ENCODE measurements around the gene TAGAP. TPM values are rescaled to one million over a fixed set of nuclear protein-coding genes. Genes with fewer than 3 reads are reported as not detected.

The TAGAP gene
- total and polyA plus RNA-seq, 2 experiments from 2014 or later, result not detected

- Histone ChIP-seq H3K9me3 (ENCODE audit: low read depth) (no peaks in the 10 kb centered on the region), H3K79me2 (ENCODE audit: insufficient read depth) (no peaks in the 10 kb centered on the region), H3K27me3 (replicated peaks; ENCODE audit: insufficient read depth) (peaks cover 74% of the 10 kb centered on the region), H3K4me2 (ENCODE audit: unreplicated experiment) (no peak overlapping the region), H3K27ac (no peak overlapping the region), H3K36me3 (ENCODE audit: low read depth) (no peaks in the 10 kb centered on the region), H3K4me3 (no peak overlapping the region), H3K4me1 (ENCODE audit: insufficient read depth) (no peaks in the 10 kb centered on the region), H3K9me2 (ENCODE audit: insufficient read depth) (no peaks in the 10 kb centered on the region), H3K9ac (no peak overlapping the region), H3F3A (ENCODE audit: insufficient read depth) (no peaks in the 10 kb centered on the region), H4K20me1 (ENCODE audit: insufficient read depth) (no peaks in the 10 kb centered on the region), H2AFZ (no peak overlapping the region)
- TF ChIP-seq EZH2 (IDR thresholded peaks at IDR 0.05; ENCODE audit: insufficient read depth, poor library complexity, severe bottlenecking) (no peak), EZH2phosphoT487 (IDR thresholded peaks at IDR 0.05; ENCODE audit: insufficient read depth, low read depth) (no peak)
- in situ Hi-C loops (cut with MboI), result no loop called here
- WGBS, 2 experiments (ENCODE audit: low coverage in 1 of 2, low lambda C conversion rate in 2 of 2, missing lambda C conversion rate in 2 of 2), result 49 to 51% methylated on average over 12 of the region's 12 CpGs
- no peak for DNase-seq
Measured at GRCh38 chr6:159067334-159067733, 22.5 kb upstream of the TAGAP start.

GRCh38 chr6:159066483-159066882 is 21.7 kb upstream of the TAGAP start:
- TF ChIP-seq EZH2phosphoT487 (IDR thresholded peaks at IDR 0.05; ENCODE audit: insufficient read depth, low read depth) (no peak), EZH2 (IDR thresholded peaks at IDR 0.05; ENCODE audit: insufficient read depth, poor library complexity, severe bottlenecking) (no peak)
- Histone ChIP-seq H3K4me3 (no peak overlapping the region), H3F3A (ENCODE audit: insufficient read depth) (no peaks in the 10 kb centered on the region), H3K4me2 (ENCODE audit: unreplicated experiment) (no peak overlapping the region), H3K79me2 (ENCODE audit: insufficient read depth) (no peaks in the 10 kb centered on the region), H3K9me3 (ENCODE audit: low read depth) (no peaks in the 10 kb centered on the region), H3K27me3 (replicated peaks; ENCODE audit: insufficient read depth) (peaks cover 77% of the 10 kb centered on the region), H3K27ac (no peak overlapping the region), H3K4me1 (ENCODE audit: insufficient read depth) (no peaks in the 10 kb centered on the region), H3K9me2 (ENCODE audit: insufficient read depth) (no peaks in the 10 kb centered on the region), H3K36me3 (ENCODE audit: low read depth) (no peaks in the 10 kb centered on the region), H4K20me1 (ENCODE audit: insufficient read depth) (no peaks in the 10 kb centered on the region), H2AFZ (no peak overlapping the region), H3K9ac (no peak overlapping the region)
- 40 to 41% methylated on average over 3 of the region's 3 CpGs for WGBS, 2 experiments (ENCODE audit: low coverage in 1 of 2, low lambda C conversion rate in 2 of 2, missing lambda C conversion rate in 2 of 2)
- in situ Hi-C loops (cut with MboI), result no loop called here
- peak; percentile 14 for DNase-seq

GRCh38 chr6:159065759-159066329 is 21.1 kb upstream of the TAGAP start:
- WGBS, 2 experiments (ENCODE audit: low coverage in 1 of 2, low lambda C conversion rate in 2 of 2, missing lambda C conversion rate in 2 of 2), result 49 to 58% methylated on average over 3 of the region's 3 CpGs
- Histone ChIP-seq H3K4me1 (ENCODE audit: insufficient read depth) (no peaks in the 10 kb centered on the region), H3K79me2 (ENCODE audit: insufficient read depth) (no peaks in the 10 kb centered on the region), H3K36me3 (ENCODE audit: low read depth) (no peaks in the 10 kb centered on the region), H3K9ac (no peak overlapping the region), H4K20me1 (ENCODE audit: insufficient read depth) (no peaks in the 10 kb centered on the region), H3K9me3 (ENCODE audit: low read depth) (no peaks in the 10 kb centered on the region), H3K27ac (no peak overlapping the region), H3K4me2 (ENCODE audit: unreplicated experiment) (no peak overlapping the region), H3K4me3 (no peak overlapping the region), H3F3A (ENCODE audit: insufficient read depth) (no peaks in the 10 kb centered on the region), H3K9me2 (ENCODE audit: insufficient read depth) (no peaks in the 10 kb centered on the region), H3K27me3 (replicated peaks; ENCODE audit: insufficient read depth) (peaks cover 77% of the 10 kb centered on the region), H2AFZ (no peak overlapping the region)
- no peak for DNase-seq
- in situ Hi-C loops (cut with MboI), result no loop called here
- TF ChIP-seq EZH2phosphoT487 (IDR thresholded peaks at IDR 0.05; ENCODE audit: insufficient read depth, low read depth), result no peak
- TF ChIP-seq EZH2 (IDR thresholded peaks at IDR 0.05; ENCODE audit: insufficient read depth, poor library complexity, severe bottlenecking), result no peak

GRCh38 chr6:159065091-159065490 is 20.3 kb upstream of the TAGAP start:
- Histone ChIP-seq H3K4me3 (no peak overlapping the region), H3K9me3 (ENCODE audit: low read depth) (no peaks in the 10 kb centered on the region), H3K9me2 (ENCODE audit: insufficient read depth) (no peaks in the 10 kb centered on the region), H3K4me1 (ENCODE audit: insufficient read depth) (no peaks in the 10 kb centered on the region), H3K27me3 (replicated peaks; ENCODE audit: insufficient read depth) (peaks cover 75% of the 10 kb centered on the region), H3F3A (ENCODE audit: insufficient read depth) (no peaks in the 10 kb centered on the region), H2AFZ (no peak overlapping the region), H3K9ac (no peak overlapping the region), H3K4me2 (ENCODE audit: unreplicated experiment) (no peak overlapping the region), H3K36me3 (ENCODE audit: low read depth) (no peaks in the 10 kb centered on the region), H3K27ac (no peak overlapping the region), H4K20me1 (ENCODE audit: insufficient read depth) (no peaks in the 10 kb centered on the region), H3K79me2 (ENCODE audit: insufficient read depth) (no peaks in the 10 kb centered on the region)
- TF ChIP-seq EZH2phosphoT487 (IDR thresholded peaks at IDR 0.05; ENCODE audit: insufficient read depth, low read depth) (no peak), EZH2 (IDR thresholded peaks at IDR 0.05; ENCODE audit: insufficient read depth, poor library complexity, severe bottlenecking) (no peak)
- in situ Hi-C loops (cut with MboI), result no loop called here
- WGBS, 2 experiments (ENCODE audit: low coverage in 1 of 2, low lambda C conversion rate in 2 of 2, missing lambda C conversion rate in 2 of 2), result 62 to 65% methylated on average over 6 of the region's 6 CpGs
- no peak for DNase-seq

- no peak overlapping the region for H3K27ac ChIP-seq
- no peaks in the 10 kb centered on the region for H3K36me3 ChIP-seq (ENCODE audit: low read depth)
- H3F3A ChIP-seq (ENCODE audit: insufficient read depth), result no peaks in the 10 kb centered on the region
- 24 to 28% methylated on average over 8 of the region's 8 CpGs for WGBS, 2 experiments (ENCODE audit: low coverage in 1 of 2, low lambda C conversion rate in 2 of 2, missing lambda C conversion rate in 2 of 2)
- no peak overlapping the region for H3K4me3 ChIP-seq
- DNase-seq, result no peak
- H3K9me2 ChIP-seq (ENCODE audit: insufficient read depth), result no peaks in the 10 kb centered on the region
- TF ChIP-seq EZH2phosphoT487 (IDR thresholded peaks at IDR 0.05; ENCODE audit: insufficient read depth, low read depth), result no peak
- no peak for TF ChIP-seq EZH2 (IDR thresholded peaks at IDR 0.05; ENCODE audit: insufficient read depth, poor library complexity, severe bottlenecking)
- no peaks in the 10 kb centered on the region for H3K79me2 ChIP-seq (ENCODE audit: insufficient read depth)
- no peak overlapping the region for H3K9ac ChIP-seq
- H4K20me1 ChIP-seq (ENCODE audit: insufficient read depth), result no peaks in the 10 kb centered on the region
- H2AFZ ChIP-seq, result no peak overlapping the region
- H3K9me3 ChIP-seq (ENCODE audit: low read depth), result no peaks in the 10 kb centered on the region
- H3K4me1 ChIP-seq (ENCODE audit: insufficient read depth), result no peaks in the 10 kb centered on the region
- no peak overlapping the region for H3K4me2 ChIP-seq (ENCODE audit: unreplicated experiment)
- H3K27me3 ChIP-seq (replicated peaks; ENCODE audit: insufficient read depth), result peaks cover 73% of the 10 kb centered on the region
- in situ Hi-C loops (cut with MboI), result no loop called here
Measured at GRCh38 chr6:159064477-159064876, 19.7 kb upstream of the TAGAP start.

All from GM23248 (cell line).